ENCODE data around the gene ISLR.

DNA sequence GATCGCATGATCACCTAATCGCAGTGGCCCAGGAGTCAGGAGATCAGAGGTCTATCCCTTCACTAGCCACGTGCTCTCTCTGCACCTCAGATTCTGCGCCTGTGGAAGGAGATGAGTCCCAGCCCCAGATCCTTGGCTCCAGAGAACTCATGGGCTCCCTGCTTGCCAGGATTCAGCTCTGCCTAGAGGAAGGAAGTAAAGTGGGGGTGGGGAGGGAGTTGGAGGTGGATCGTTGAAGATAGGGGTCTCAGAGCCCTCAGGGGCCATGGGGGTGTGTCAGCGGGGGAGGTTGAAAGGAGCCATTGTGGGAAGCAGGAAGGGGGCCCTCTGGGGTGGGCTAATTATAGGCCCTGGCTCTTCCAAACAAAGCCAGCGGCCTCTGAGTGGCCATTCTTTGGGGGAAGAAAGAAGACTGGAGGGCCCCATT lies 40.4 kb downstream of the ISLR start:
- TF ChIP-seq, protein P1, sequence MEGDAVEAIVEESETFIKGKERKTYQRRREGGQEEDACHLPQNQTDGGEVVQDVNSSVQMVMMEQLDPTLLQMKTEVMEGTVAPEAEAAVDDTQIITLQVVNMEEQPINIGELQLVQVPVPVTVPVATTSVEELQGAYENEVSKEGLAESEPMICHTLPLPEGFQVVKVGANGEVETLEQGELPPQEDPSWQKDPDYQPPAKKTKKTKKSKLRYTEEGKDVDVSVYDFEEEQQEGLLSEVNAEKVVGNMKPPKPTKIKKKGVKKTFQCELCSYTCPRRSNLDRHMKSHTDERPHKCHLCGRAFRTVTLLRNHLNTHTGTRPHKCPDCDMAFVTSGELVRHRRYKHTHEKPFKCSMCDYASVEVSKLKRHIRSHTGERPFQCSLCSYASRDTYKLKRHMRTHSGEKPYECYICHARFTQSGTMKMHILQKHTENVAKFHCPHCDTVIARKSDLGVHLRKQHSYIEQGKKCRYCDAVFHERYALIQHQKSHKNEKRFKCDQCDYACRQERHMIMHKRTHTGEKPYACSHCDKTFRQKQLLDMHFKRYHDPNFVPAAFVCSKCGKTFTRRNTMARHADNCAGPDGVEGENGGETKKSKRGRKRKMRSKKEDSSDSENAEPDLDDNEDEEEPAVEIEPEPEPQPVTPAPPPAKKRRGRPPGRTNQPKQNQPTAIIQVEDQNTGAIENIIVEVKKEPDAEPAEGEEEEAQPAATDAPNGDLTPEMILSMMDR (IDR thresholded peaks at IDR 0.05) = no peak
- TF ChIP-seq POLR2A (IDR thresholded peaks at IDR 0.05) = no peak

All from ovary (tissue), 3 donors.